A549 treated with Mapracorat at 1 μM for 4 hours (cell line): ENCODE measurements around the gene CDH20. TPM values are rescaled to one million over a fixed set of nuclear protein-coding genes. Genes with fewer than 3 reads are reported as not detected.

Experiments used
- total RNA-seq: library from RNA; stranded (reverse); fragments of 200-300 nt; extraction: Qiagen RNA extraction; gene quantifications from 5 replicates; pipeline ENCODE4 v1.2.3, GENCODE V29; 2022

CDH20 gene
- total RNA-seq, result not detected in 5 replicates

DNA sequence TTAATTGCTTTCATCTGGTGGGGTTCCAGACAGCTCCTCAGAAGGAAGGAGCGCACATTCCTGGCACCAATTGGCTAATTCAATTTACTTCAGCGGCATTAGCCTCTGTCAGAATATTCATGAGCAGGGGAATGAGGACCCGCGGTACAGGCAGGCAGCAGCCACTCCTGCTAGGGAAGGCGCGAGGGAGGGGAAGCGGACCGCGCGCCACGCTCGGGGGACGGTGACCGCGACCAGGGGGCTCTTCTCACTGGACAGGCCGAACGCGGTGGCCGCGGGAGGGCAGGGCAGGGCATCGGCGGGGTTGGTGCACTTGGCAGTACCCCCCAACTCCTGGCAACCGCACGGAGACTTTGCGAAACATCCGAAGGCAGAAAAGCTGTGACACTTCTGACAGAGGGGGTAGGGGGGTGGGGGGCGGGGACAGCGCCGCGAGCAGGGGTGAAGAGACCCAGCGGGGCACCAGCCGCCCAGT lies at the start of gene CDH20:
Gene CDH20, plus strand, starts transcription at position 160 of the 475 bp plus-strand sequence.

